K562 (cell line): ENCODE measurements around the gene BOLA3. TPM values are rescaled to one million over a fixed set of nuclear protein-coding genes. Genes with fewer than 3 reads are reported as not detected.

Experiments used
- ATAC-seq: fragments of 200-7000 bp; cut with Tn5 transposase; 3 replicates; pipeline ENCODE4 v1.9.1; 2020; ENCODE audit warnings: moderate library complexity
- BruUV-seq: library from RNA; stranded (reverse); fragments of 400-500 nt; replicated peaks from 2 replicates; lab custom pipeline; 2021; lab: Mats Ljungman, UMichigan
- CTCF ChIA-PET: fragments of 300-600 bp; formaldehyde crosslinking; extraction: SDS; loops from one replicate; lab custom pipeline; 2021; ENCODE audit warnings: low intra/inter-chr PET ratio; lab: Yijun Ruan, JAX
- POLR2A ChIA-PET: fragments of 300-600, 350-650 bp; sonication (Branson Sonifier 250); formaldehyde crosslinking; extraction: SDS; loops from one replicate; lab custom pipeline; 2021; ENCODE audit warnings: antibody characterized with exemption, inconsistent platforms; lab: Yijun Ruan, JAX
- DNase-seq, 4 experiments: peaks; one replicate each; pipeline versions ENCODE4 v3.0.0 to v3.0.0-alpha.2; 2011 to 2018; ENCODE audit warnings: low spot score in 3 of 4, mixed read lengths in 3 of 4; ENCODE audit errors: extremely low read depth in 1 of 4
- FAIRE-seq: peaks from 2 replicates; lab custom pipeline; 2011; peaks lifted over from hg19 to GRCh38; lab: Jason Lieb, UNC
- H2AFZ ChIP-seq: 2 replicates; pipeline ENCODE4 v1.6.0; 2011; ENCODE audit warnings: low read depth, low read length, control low read depth, inconsistent platforms
- H3K27ac ChIP-seq: fragments of 200-600 bp; 3 replicates; pipeline ENCODE4 v1.8.0; 2011; ENCODE audit warnings: low read depth, mild to moderate bottlenecking, control low read depth, inconsistent platforms, low read length, moderate library complexity, mixed read lengths; ENCODE audit errors: extremely low read depth
- H3K27me3 ChIP-seq, 2 experiments: fragments of 300-600 bp in 1 of 2; 2 replicates in 1 of 2; 3 replicates in 1 of 2; pipeline versions ENCODE4 v1.6.0 to v1.8.0; 2011; ENCODE audit warnings: inconsistent platforms in 2 of 2, low read length in 2 of 2, mild to moderate bottlenecking in 1 of 2, mixed read lengths in 1 of 2, moderate library complexity in 1 of 2; ENCODE audit not compliant: control insufficient read depth in 2 of 2, insufficient read depth in 2 of 2
- H3K36me3 ChIP-seq: fragments of 300-600 bp; 3 replicates; pipeline ENCODE4 v1.8.0; 2011; ENCODE audit warnings: mild to moderate bottlenecking, low read length, inconsistent platforms; ENCODE audit not compliant: control insufficient read depth, insufficient read depth
- H3K4me1 ChIP-seq, 2 experiments: fragments of 200-600 bp in 1 of 2; replicated peaks in 1 of 2; 2 replicates in 1 of 2; 3 replicates in 1 of 2; pipeline versions ENCODE4 v1.5.1 to v1.8.0; 2011; ENCODE audit warnings: inconsistent platforms in 2 of 2, low read length in 2 of 2, mild to moderate bottlenecking in 1 of 2, mixed read lengths in 1 of 2, moderate library complexity in 1 of 2; ENCODE audit not compliant: control insufficient read depth in 2 of 2, insufficient read depth in 2 of 2
- H3K4me2 ChIP-seq: 2 replicates; pipeline ENCODE4 v1.6.1; 2011; ENCODE audit warnings: low read length, control low read depth, inconsistent platforms, mixed read lengths; ENCODE audit not compliant: insufficient read depth
- H3K4me3 ChIP-seq: fragments of 200-600 bp; sonication (generic), shearing (Covaris generic); 2 replicates; pipeline ENCODE4 v1.5.1; 2016; ENCODE audit warnings: control low read depth, inconsistent platforms
- H3K79me2 ChIP-seq: fragments of 200-600 bp; 3 replicates; pipeline ENCODE4 v1.8.0; 2011; ENCODE audit warnings: low read length, inconsistent platforms; ENCODE audit not compliant: control insufficient read depth, insufficient read depth
- H3K9ac ChIP-seq, 2 experiments: 2 replicates each; pipeline versions ENCODE4 v1.6.0 to v1.6.1; 2011; ENCODE audit warnings: low read depth in 2 of 2, low read length in 2 of 2, control low read depth in 1 of 2, inconsistent platforms in 1 of 2, mild to moderate bottlenecking in 1 of 2, mixed read lengths in 1 of 2; ENCODE audit not compliant: insufficient read depth in 1 of 2
- H3K9me1 ChIP-seq: one replicate; pipeline ENCODE4 v1.6.0; 2011; ENCODE audit warnings: inconsistent platforms, mild to moderate bottlenecking, low read length, moderate library complexity; ENCODE audit not compliant: control insufficient read depth, insufficient read depth
- H3K9me3 ChIP-seq: replicated peaks from 2 replicates; pipeline ENCODE4 v1.5.1; 2011; ENCODE audit warnings: low read depth, low read length, inconsistent platforms; ENCODE audit not compliant: control insufficient read depth, insufficient read depth
- H4K20me1 ChIP-seq: replicated peaks from 2 replicates; pipeline ENCODE4 v1.6.1; 2011; ENCODE audit warnings: low read length, inconsistent platforms, mixed read lengths; ENCODE audit not compliant: control insufficient read depth, insufficient read depth
- CREBBP ChIP-seq: IDR thresholded peaks from one replicate; pipeline ENCODE4 v1.6.1; 2012; ENCODE audit warnings: low read depth, mild to moderate bottlenecking, control low read depth, inconsistent platforms, low read length
- FOXK2 ChIP-seq, 2 experiments: fragments of 450-650 bp; IDR thresholded peaks in 1 of 2; conservative IDR thresholded peaks in 1 of 2; 2 replicates each; pipeline ENCODE4 v1.6.1; 2016; ENCODE audit warnings: low read depth in 2 of 2, mild to moderate bottlenecking in 1 of 2
- FOXP1 ChIP-seq: sonication (generic); formaldehyde crosslinking; IDR thresholded peaks from 2 replicates; pipeline ENCODE4 v1.8.0; 2022; ENCODE audit warnings: mild to moderate bottlenecking, missing genetic modification reagents
- MAFG ChIP-seq: fragments of 450-650 bp; conservative IDR thresholded peaks from 2 replicates; pipeline ENCODE4 v1.6.1; 2016; ENCODE audit warnings: missing genetic modification characterization, missing compliant biosample characterization
- NR2F6 ChIP-seq: fragments of 450-650 bp; formaldehyde crosslinking; IDR thresholded peaks from 2 replicates; pipeline ENCODE4 v1.4.0; 2020; ENCODE audit warnings: mild to moderate bottlenecking
- SMC3 ChIP-seq: conservative IDR thresholded peaks from 2 replicates; pipeline ENCODE4 v1.6.1; 2011; ENCODE audit warnings: low read depth, low read length, improper control_type of control experiment; ENCODE audit not compliant: insufficient read depth
- TEAD4 ChIP-seq, 2 experiments: sonication (generic) in 1 of 2; formaldehyde crosslinking in 1 of 2; IDR thresholded peaks; 2 replicates each; pipeline versions ENCODE4 v1.6.1 to v1.8.0; 2012 to 2022; ENCODE audit warnings: borderline replicate concordance in 1 of 2, inconsistent platforms in 1 of 2, low read length in 1 of 2, mild to moderate bottlenecking in 1 of 2, missing genetic modification reagents in 1 of 2
- TFAM ChIP-seq: fragments of 250-450 bp; sonication (Bioruptor Pico); conservative IDR thresholded peaks from 2 replicates; pipeline ENCODE4 v1.5.0; 2021; ENCODE audit warnings: mild to moderate bottlenecking, moderate library complexity
- XRCC5 ChIP-seq: fragments of 200-400 bp; formaldehyde crosslinking; IDR thresholded peaks from 2 replicates; pipeline ENCODE4 v1.6.1; 2017; ENCODE audit warnings: low read depth, mild to moderate bottlenecking, low read length
- ZNF507 ChIP-seq: conservative IDR thresholded peaks from 2 replicates; pipeline ENCODE4 v1.6.1; 2017; ENCODE audit warnings: missing genetic modification characterization, missing compliant biosample characterization
- ZNF717 ChIP-seq: fragments of 250-450 bp; sonication (Bioruptor Pico); IDR thresholded peaks from 2 replicates; pipeline ENCODE4 v1.5.0; 2021
- WGBS: fragments of 100-300 bp; shearing (Covaris generic); methylation state at CpG from one replicate; pipeline ENCODE4 v1.1.6; 2016; ENCODE audit warnings: low coverage, mixed read lengths; ENCODE audit not compliant: insufficient coverage; ENCODE audit errors: missing lambda C conversion rate; 5-methylcytosine and 5-hydroxymethylcytosine counted together
- in situ Hi-C: fragments of 300-500 bp; cut with MboI; formaldehyde crosslinking; loops from 4 replicates; pipeline ENCODE4 v1.15.0; 2018; ENCODE audit warnings: inconsistent platforms, mixed read lengths
- intact Hi-C: fragments of 100-400 bp; cut with micrococcal nuclease; formaldehyde crosslinking; loops from 2 replicates; pipeline ENCODE4 v1.14.2; 2022
- polyA plus RNA-seq, 8 experiments: library from polyadenylated mRNA; depleted of rRNA in 4 of 8; stranded (reverse) in 5 of 8; unstranded in 3 of 8; fragments of >200 nt; fragmentation: Nextera tagmentation in 2 of 8; fragmentation: Illumina TruSeq in 1 of 8; extraction: Ambion mirVana in 2 of 8; extraction: Trizol in 1 of 8; gene quantifications; 2 replicates each; pipeline versions ENCODE4 v1.2.1 to v1.2.3, GENCODE V29; 2011 to 2014; ENCODE audit warnings: inconsistent platforms in 1 of 8, missing spikeins in 1 of 8
- total RNA-seq, 7 experiments: library from RNA; depleted of rRNA in 6 of 7; stranded (reverse); fragments of >200 nt in 6 of 7; fragmentation: Illumina TruSeq in 2 of 7; extraction: Trizol in 2 of 7; gene quantifications; 2 replicates each; pipeline versions ENCODE4 v1.2.1 to v1.2.3, GENCODE V29; 2011 to 2021; ENCODE audit warnings: low replicate concordance in 1 of 7
- TF ChIP-seq, protein P1 (sequence below), 2 experiments: fragments of 450-650 bp; conservative IDR thresholded peaks; 2 replicates each; pipeline ENCODE4 v1.6.1; 2017; ENCODE audit warnings: mild to moderate bottlenecking in 2 of 2, moderate library complexity in 2 of 2
- TF ChIP-seq, protein P2 (sequence below): IDR thresholded peaks from 3 replicates; pipeline ENCODE4 v1.6.1; 2011; ENCODE audit warnings: borderline replicate concordance, mild to moderate bottlenecking, moderate library complexity; ENCODE audit not compliant: insufficient read length; ENCODE audit errors: extremely low read depth

Gene BOLA3
- total and polyA plus RNA-seq, 9 of the 15 experiments (the other 6 are each of a cell fraction or from before 2014, with no cell fraction given) = 149 to 619 (median 255) TPM

DNA sequence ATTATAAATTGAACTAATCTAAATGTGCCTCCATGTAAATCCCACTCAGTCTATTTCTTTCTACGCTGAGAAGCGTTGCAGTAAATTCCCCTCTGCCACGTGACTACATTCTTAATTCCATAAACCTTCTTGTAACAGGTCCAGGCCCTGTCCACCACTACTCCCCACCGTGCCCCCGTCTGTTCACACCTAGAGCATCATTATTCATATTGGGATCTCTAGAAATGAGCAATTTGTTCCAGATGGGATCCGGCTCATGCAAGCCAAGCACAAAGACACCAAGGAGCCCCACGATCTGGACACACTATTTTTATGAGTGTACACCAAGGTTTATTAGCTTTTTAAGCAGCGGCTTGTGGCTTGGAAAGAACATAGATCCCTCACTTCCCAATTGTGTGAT is 38.2 kb downstream of the BOLA3 start (continued):
- TF ChIP-seq, protein P1, sequence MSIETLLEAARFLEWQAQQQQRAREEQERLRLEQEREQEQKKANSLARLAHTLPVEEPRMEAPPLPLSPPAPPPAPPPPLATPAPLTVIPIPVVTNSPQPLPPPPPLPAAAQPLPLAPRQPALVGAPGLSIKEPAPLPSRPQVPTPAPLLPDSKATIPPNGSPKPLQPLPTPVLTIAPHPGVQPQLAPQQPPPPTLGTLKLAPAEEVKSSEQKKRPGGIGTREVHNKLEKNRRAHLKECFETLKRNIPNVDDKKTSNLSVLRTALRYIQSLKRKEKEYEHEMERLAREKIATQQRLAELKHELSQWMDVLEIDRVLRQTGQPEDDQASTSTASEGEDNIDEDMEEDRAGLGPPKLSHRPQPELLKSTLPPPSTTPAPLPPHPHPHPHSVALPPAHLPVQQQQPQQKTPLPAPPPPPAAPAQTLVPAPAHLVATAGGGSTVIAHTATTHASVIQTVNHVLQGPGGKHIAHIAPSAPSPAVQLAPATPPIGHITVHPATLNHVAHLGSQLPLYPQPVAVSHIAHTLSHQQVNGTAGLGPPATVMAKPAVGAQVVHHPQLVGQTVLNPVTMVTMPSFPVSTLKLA (conservative IDR thresholded peaks at IDR 0.05) = no peak
- TF ChIP-seq TEAD4 (IDR thresholded peaks at IDR 0.05; ENCODE audit: low read length) (no peak), TEAD4 (CRISPR knock-in tag; IDR thresholded peaks at IDR 0.05; ENCODE audit: borderline replicate concordance) (no peak)

DNA sequence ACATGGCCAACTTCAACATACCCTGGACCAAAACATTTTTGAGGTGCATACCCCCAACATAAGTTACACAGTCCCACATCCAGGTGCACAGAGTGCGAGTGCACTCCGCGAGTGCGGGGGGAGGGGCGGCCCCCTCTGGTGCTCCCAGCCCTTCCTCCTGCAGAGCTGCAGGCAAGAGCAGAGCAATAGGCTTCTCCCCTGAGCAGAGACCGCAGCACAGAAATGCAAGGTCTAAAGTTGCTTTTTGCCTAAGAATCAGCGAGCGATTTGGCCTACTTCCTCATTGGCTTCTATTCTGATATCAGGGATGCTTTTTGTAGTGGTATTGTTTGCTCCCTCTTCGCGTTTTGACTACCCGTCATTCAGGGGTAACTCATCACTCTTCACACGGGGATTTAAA is 40.6 kb downstream of the BOLA3 start:
- H3K79me2 ChIP-seq = no peaks in the 10 kb centered on the region
- CTCF ChIA-PET = no interaction called here
- no peak overlapping the region for H3K9ac ChIP-seq
- 73% methylated on average over 12 of the region's 12 CpGs for WGBS
- H4K20me1 ChIP-seq = no peaks in the 10 kb centered on the region
- ATAC-seq = no peak
- H3K4me3 ChIP-seq = no peak overlapping the region
- no peak overlapping the region for H3K27ac ChIP-seq
- no peak for FAIRE-seq
- POLR2A ChIA-PET = no interaction called here
- no peaks in the 10 kb centered on the region for H3K9me3 ChIP-seq
- TF ChIP-seq FOXP1 (CRISPR knock-in tag) (no peak), SMC3 (no peak), MAFG (tag) (no peak), CREBBP (no peak), ZNF507 (tag) (no peak), FOXK2 (conservative IDR thresholded peaks at IDR 0.05 in 1 of 2, IDR thresholded peaks at IDR 0.05 in 1 of 2; ENCODE audit: low read depth in 2 of 2) (no peak), XRCC5 (no peak), ZNF717 (CRISPR knock-in tag) (no peak), NR2F6 (CRISPR knock-in tag) (no peak), TFAM (CRISPR knock-in tag) (no peak)
- TF ChIP-seq, protein P2, sequence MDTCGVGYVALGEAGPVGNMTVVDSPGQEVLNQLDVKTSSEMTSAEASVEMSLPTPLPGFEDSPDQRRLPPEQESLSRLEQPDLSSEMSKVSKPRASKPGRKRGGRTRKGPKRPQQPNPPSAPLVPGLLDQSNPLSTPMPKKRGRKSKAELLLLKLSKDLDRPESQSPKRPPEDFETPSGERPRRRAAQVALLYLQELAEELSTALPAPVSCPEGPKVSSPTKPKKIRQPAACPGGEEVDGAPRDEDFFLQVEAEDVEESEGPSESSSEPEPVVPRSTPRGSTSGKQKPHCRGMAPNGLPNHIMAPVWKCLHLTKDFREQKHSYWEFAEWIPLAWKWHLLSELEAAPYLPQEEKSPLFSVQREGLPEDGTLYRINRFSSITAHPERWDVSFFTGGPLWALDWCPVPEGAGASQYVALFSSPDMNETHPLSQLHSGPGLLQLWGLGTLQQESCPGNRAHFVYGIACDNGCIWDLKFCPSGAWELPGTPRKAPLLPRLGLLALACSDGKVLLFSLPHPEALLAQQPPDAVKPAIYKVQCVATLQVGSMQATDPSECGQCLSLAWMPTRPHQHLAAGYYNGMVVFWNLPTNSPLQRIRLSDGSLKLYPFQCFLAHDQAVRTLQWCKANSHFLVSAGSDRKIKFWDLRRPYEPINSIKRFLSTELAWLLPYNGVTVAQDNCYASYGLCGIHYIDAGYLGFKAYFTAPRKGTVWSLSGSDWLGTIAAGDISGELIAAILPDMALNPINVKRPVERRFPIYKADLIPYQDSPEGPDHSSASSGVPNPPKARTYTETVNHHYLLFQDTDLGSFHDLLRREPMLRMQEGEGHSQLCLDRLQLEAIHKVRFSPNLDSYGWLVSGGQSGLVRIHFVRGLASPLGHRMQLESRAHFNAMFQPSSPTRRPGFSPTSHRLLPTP = no peak
- no peak overlapping the region for H3K4me2 ChIP-seq
- in situ Hi-C loops = no loop called here
- H3K4me1 ChIP-seq = peaks cover 0 to 3% of the 10 kb centered on the region in 2 experiments; a peak in 1 of 5 replicates
- intact Hi-C loops = loop anchor here (10.0 kb wide), 1 partner anchor 282 kb away; the partner anchor contains the start of gene STAMBP
- peaks cover 13% of the 10 kb centered on the region; the same call in 1 of the 3 replicates for H3K36me3 ChIP-seq
- DNase-seq = no peak
- H3K27me3 ChIP-seq = no peaks in the 10 kb centered on the region
- no peaks in the 10 kb centered on the region for H3K9me1 ChIP-seq
- BruUV-seq = no TSS peak
- no peak overlapping the region for H2AFZ ChIP-seq
